Muscle layer of duodenum (tissue), 2 donors: ENCODE data around the gene DPP4.

Experiments used
- H3K27ac ChIP-seq: one replicate; pipeline ENCODE4 v1.7.0; 2013; ENCODE audit warnings: mild to moderate bottlenecking, low read length
- H3K27me3 ChIP-seq: one replicate; pipeline ENCODE4 v1.7.0; 2013; ENCODE audit warnings: low read depth, mild to moderate bottlenecking, control low read depth, low read length
- H3K36me3 ChIP-seq, 2 donors: one replicate each; pipeline ENCODE4 v1.7.0; 2013; ENCODE audit warnings: low read length in 2 of 2, control low read depth in 1 of 2, mild to moderate bottlenecking in 1 of 2; ENCODE audit not compliant: insufficient read depth in 2 of 2, control insufficient read depth in 1 of 2
- H3K4me1 ChIP-seq, 2 donors: one replicate each; pipeline ENCODE4 v1.7.0; 2013; ENCODE audit warnings: low read length in 2 of 2, mild to moderate bottlenecking in 2 of 2, control low read depth in 1 of 2, moderate library complexity in 1 of 2; ENCODE audit not compliant: insufficient read depth in 2 of 2, control insufficient read depth in 1 of 2
- H3K4me3 ChIP-seq, 2 donors: one replicate each; pipeline ENCODE4 v1.7.0; 2013; ENCODE audit warnings: low read length in 2 of 2, low read depth in 1 of 2, mild to moderate bottlenecking in 1 of 2
- H3K9me3 ChIP-seq, 2 donors: one replicate each; pipeline ENCODE4 v1.7.0; 2013; ENCODE audit warnings: low read length in 2 of 2, control low read depth in 1 of 2, mild to moderate bottlenecking in 1 of 2; ENCODE audit not compliant: control insufficient read depth in 1 of 2
- donor health status: healthy.

Gene DPP4

DNA sequence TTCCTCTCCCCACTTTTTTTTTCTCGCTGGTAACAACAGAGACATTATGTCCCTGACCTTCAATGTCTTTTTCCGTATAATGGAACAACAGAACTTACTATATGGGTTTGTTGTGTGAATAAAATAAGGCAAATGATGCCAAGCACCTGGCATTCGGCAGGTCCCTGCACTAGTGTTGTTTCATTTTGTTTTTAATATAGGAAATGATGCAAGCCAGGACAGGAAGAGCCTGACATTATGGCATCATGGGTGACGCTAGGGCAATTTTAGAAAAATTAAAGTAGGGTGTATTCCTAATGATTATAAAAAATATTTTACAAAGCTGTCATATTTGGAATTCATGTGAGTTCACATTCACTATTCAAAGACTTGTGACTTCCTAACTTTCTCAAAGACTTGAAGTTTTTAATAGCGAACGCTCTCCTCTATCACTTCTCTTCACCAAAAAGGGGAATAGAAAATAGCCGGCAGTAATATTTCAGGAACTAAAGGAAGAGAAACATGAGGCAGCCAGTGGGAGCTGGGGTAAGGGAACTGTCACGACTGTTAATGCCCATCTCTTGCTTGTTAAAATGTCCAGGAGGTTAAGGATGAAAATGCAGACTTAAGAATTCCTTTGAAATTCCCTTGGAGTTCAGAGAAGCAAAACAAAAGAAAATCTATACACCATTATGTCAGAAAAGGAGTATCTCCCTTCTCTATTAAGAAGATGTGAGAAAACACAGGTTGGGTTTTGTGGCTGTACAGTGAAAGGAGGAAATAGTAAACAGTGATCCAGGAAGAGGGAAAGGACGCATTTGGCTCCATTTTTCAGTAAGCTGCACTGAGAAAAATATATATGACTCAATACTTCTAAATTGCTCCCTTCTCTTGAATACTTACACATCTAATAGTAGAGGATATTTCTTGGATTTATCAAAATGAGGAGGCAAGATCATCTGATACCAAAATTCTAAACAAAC, 60.2 kb downstream of the DPP4 start:
- no peaks in the 10 kb centered on the region for H3K9me3 ChIP-seq
- H3K27me3 ChIP-seq = no peaks in the 10 kb centered on the region
- peak overlapping the region in 1 of 2 donors; percentile 30 for H3K4me3 ChIP-seq
- no peaks in the 10 kb centered on the region for H3K36me3 ChIP-seq
- no peaks in the 10 kb centered on the region for H3K4me1 ChIP-seq
- H3K27ac ChIP-seq = no peak overlapping the region

DNA sequence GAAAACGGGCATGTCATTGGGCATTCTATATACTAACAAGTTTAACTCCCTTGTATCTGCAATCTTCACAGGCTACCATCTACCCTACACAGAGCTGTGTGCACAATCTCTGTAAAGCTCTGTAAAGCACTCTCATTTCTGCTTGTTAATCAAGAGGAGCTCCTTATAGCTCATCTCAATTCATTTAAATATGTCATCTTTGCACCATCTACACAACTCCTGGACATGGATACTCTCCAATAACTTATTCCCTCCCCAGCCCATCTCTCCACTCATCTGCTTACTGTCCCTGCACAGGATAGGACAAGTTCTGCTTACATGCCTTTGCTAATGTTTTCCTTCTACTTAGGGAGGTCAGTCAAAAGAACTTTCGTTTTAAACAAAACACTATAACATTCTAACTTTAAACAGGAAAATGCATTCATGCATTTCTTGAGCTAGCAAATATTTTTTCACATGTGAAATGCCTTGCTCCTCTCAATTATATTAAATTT, 61.4 kb downstream of the DPP4 start:
- Histone ChIP-seq H3K36me3 (no peaks in the 10 kb centered on the region), H3K27me3 (no peaks in the 10 kb centered on the region), H3K27ac (no peak overlapping the region), H3K9me3 (no peaks in the 10 kb centered on the region), H3K4me1 (no peaks in the 10 kb centered on the region), H3K4me3 (no peak overlapping the region)

DNA sequence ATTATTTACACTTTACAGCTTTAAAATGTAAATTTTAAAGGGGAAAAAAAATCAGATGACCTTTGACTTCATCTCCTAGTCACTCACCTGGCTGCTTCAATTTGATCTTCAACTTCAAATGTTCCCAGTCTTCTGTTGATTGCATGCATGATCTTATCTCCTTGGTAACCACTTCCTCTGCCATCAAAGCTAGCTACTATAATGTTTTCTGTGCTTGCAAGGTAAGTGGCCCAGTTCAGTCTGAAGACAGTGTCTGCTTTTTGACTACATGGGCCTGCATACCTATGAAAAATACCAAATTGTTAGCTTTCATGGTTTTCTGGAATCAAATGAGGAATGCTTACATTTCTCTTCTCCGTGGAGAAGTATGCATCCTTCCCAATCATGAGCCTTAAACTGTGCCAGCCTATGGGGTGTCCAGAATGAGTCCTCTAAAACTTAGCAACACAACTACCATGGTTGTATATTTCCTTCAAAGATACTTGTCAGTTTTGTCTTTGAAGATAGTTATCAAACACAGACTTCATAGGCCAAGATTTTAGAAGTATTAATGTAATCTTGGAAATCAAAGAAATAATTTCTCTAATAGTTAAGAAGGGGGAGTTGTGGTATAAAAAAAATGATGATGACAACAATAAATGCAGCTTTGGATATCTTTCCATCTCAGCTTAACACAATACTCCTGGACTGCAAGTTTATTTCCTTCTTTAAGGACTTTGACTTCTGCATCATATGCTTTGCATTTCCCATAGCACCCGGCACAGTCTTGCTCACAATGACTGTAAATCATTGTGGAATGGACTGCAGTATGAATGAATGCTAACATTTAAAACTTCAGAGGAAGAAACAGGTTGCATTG, 62.1 kb downstream of the DPP4 start:
- H3K4me1 ChIP-seq = no peaks in the 10 kb centered on the region
- no peaks in the 10 kb centered on the region for H3K9me3 ChIP-seq
- no peaks in the 10 kb centered on the region for H3K36me3 ChIP-seq
- H3K27ac ChIP-seq = no peak overlapping the region
- H3K27me3 ChIP-seq = no peaks in the 10 kb centered on the region
- H3K4me3 ChIP-seq = no peak overlapping the region

DNA sequence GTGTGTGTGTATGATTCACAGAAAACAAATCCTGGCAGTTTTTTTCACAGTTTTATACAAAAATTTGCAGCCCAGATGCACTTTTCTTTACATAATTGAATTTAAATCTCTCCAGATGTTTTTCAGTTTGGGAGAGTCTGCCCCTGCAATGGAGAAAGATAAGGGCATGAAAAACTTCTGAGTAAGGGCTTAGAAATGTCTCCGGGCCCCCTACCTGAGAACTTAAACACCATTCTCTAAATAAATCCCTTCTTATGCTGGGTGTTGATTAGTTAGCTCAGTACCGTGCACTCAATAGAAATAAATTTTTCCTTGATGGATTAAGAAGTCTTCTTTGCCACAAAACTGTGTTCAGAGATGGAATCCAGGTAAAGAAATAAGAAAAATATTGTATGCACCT, 64.5 kb downstream of the DPP4 start:
- no peak overlapping the region for H3K27ac ChIP-seq
- H3K36me3 ChIP-seq = no peaks in the 10 kb centered on the region
- no peaks in the 10 kb centered on the region for H3K9me3 ChIP-seq
- no peaks in the 10 kb centered on the region for H3K4me1 ChIP-seq
- H3K27me3 ChIP-seq = no peaks in the 10 kb centered on the region
- H3K4me3 ChIP-seq = no peak overlapping the region

DNA sequence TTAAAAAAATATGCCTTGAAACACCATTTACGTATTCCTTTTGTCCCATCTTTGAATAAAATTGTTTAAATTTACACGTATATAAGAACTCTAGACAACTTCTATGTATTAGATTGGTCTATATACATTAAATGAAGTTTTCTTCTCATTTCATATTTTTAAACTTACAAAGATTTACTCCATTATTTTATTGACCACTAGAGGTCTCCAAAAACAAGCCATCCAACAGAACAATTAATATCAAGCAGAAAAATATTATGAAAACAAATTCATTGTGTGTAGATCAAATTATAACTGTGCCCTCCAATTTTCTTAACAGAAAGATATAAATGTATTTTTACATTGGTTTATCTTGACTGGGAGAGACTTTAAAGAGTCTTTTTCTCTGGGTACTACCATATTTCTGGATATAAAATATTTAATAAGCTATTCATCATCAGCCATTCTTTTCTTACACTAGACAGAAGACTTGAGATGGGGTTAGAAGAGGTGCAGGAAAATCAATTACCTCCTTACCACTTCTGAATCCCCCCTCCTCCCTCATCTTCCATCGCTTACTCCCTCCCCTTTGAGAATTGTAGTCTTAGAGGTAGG, 66.5 kb downstream of the DPP4 start:
- no peaks in the 10 kb centered on the region for H3K9me3 ChIP-seq
- H3K4me1 ChIP-seq = no peaks in the 10 kb centered on the region
- H3K27ac ChIP-seq = no peak overlapping the region
- H3K4me3 ChIP-seq = no peak overlapping the region
- no peaks in the 10 kb centered on the region for H3K36me3 ChIP-seq
- H3K27me3 ChIP-seq = no peaks in the 10 kb centered on the region

DNA sequence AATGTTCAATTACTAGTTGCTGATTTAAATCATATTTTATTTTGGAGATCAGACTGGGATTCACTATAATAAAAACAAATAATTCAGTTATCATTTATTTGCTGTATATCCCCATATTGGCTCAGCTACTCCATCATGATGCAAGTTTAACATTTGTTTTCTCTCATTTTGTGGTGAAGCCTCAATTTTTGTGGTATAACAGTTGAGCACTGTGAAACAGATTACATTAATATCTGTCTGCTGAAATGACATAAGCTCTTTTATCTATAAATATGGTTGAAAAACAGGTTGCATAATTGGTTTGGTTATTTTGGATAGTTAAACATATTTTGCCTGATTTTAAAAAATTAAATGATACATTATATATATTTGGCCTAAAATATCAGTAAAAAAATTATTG, 67.7 kb downstream of the DPP4 start:
- no peaks in the 10 kb centered on the region for H3K4me1 ChIP-seq
- no peaks in the 10 kb centered on the region for H3K9me3 ChIP-seq
- H3K27me3 ChIP-seq = no peaks in the 10 kb centered on the region
- no peaks in the 10 kb centered on the region for H3K36me3 ChIP-seq
- no peak overlapping the region for H3K4me3 ChIP-seq
- H3K27ac ChIP-seq = no peak overlapping the region

DNA sequence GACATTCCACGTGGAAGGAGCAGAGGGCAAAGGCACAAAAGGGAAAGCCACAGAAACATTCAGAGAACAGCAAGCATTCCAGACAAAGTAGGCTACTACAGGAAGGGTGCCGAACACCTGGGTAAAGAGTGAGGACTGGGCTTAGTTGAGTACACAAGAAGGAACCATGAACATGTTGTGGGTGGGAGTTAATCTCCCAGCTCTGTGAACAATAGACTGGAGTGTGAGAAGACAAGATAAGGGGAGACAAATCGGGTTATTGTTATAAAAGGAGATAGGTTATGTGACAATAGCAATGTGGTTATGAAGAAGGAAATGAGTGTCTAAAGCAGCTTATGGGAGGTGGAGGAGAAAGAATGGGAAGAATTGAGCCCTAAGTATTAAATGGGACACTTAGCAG, 70.0 kb downstream of the DPP4 start:
- no peaks in the 10 kb centered on the region for H3K36me3 ChIP-seq
- H3K27me3 ChIP-seq = no peaks in the 10 kb centered on the region
- no peak overlapping the region for H3K4me3 ChIP-seq
- no peaks in the 10 kb centered on the region for H3K4me1 ChIP-seq
- no peak overlapping the region for H3K27ac ChIP-seq
- H3K9me3 ChIP-seq = no peaks in the 10 kb centered on the region

DNA sequence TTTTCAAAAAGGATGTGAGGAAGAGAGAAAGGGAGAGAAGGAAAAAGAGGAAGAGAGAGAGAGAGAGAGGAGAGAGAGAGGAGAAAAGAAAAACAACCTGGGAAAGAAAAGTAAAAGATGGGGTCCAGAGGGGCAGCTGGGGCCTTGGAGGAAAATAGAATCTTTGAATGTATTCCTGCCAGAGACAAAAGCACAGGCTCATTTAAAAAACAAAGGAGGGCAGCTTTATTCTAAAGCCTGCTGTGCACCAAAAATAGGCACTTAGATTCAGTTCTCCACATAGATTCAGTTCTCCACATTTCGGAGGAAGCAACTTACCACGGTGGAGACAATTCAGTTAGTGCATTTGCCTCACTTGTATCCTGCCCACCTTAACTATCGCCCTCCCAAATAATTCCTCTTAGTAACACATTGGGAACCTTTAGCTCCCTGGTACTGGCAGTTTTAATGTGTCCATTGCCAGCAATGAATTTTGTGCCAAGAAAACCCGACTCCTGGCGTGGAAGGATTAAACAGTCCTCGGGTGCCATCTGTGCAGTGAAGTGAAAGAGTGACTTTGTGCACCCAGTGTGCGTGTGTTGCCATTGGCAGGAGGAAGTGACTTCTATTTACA, 71.3 kb downstream of the DPP4 start:
- Histone ChIP-seq H3K27ac (no peak overlapping the region), H3K9me3 (no peaks in the 10 kb centered on the region), H3K4me1 (no peaks in the 10 kb centered on the region), H3K4me3 (no peak overlapping the region), H3K36me3 (no peaks in the 10 kb centered on the region), H3K27me3 (no peaks in the 10 kb centered on the region)

DNA sequence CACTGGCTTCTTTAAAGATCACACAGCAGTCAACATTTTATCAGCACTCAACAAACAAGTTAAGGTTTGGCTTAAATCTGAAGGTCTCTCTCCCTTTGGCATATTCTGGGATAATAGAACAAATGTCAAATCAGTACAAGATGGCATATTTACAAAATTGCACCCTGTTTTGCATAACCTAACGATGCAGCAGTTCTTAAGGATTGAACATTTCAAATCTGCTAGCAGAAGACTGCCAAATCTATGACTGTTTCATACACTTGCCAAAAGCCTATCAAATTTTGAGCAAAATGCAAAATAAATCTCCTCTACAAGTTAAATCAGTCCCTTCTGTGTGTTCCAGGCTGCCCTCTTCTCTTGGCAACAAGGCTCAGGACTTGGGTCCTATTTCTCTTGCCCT, 73.6 kb downstream of the DPP4 start:
- Histone ChIP-seq H3K4me1 (no peaks in the 10 kb centered on the region), H3K27me3 (no peaks in the 10 kb centered on the region), H3K27ac (no peak overlapping the region), H3K36me3 (no peaks in the 10 kb centered on the region), H3K9me3 (no peaks in the 10 kb centered on the region), H3K4me3 (no peak overlapping the region)

DNA sequence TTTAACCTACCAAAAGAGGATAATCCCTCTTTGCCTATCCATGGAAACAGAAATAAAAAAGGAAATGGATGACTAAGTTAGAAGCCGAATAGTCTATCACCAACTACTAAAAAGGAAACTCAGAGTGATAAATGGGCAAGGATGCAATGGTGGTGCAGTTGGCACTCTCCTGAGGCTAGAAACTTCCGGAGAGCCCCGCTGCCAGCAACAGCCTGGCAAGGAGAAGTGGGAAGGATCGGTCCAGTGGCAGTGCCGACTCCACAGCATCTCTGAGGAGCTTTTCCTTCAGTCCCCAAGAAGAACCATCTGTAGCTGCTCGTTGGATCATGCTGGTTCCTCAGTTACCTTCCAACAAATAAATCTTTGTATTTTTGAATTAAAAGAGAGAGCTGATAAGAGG, 74.7 kb downstream of the DPP4 start:
- Histone ChIP-seq H3K27me3 (no peaks in the 10 kb centered on the region), H3K36me3 (no peaks in the 10 kb centered on the region), H3K27ac (no peak overlapping the region), H3K9me3 (no peaks in the 10 kb centered on the region), H3K4me1 (no peaks in the 10 kb centered on the region), H3K4me3 (no peak overlapping the region)

DNA sequence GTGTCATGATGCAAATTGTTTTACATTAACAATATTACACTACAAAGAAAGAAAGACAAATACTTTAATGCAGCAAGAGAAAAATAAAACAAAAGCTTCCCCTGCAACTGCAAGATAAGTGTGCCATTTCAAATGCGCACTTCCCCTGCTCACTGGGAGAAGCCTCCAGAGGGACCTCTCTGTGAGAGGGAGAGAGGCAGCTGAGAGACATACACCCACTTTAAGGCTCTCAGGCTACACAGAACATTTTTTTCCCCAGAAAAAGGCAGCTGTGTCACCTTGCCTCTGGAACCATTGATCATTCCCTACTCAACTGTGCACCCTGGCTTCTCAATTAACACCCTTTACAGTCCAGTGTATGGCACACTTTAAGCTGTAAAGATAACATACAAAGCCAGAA, 75.2 kb downstream of the DPP4 start:
- Histone ChIP-seq H3K27me3 (no peaks in the 10 kb centered on the region), H3K27ac (no peak overlapping the region), H3K4me3 (no peak overlapping the region), H3K4me1 (no peaks in the 10 kb centered on the region), H3K9me3 (no peaks in the 10 kb centered on the region), H3K36me3 (no peaks in the 10 kb centered on the region)
